Measurements from ENCODE around the gene TPGS1.

- TF ChIP-seq, protein P1, sequence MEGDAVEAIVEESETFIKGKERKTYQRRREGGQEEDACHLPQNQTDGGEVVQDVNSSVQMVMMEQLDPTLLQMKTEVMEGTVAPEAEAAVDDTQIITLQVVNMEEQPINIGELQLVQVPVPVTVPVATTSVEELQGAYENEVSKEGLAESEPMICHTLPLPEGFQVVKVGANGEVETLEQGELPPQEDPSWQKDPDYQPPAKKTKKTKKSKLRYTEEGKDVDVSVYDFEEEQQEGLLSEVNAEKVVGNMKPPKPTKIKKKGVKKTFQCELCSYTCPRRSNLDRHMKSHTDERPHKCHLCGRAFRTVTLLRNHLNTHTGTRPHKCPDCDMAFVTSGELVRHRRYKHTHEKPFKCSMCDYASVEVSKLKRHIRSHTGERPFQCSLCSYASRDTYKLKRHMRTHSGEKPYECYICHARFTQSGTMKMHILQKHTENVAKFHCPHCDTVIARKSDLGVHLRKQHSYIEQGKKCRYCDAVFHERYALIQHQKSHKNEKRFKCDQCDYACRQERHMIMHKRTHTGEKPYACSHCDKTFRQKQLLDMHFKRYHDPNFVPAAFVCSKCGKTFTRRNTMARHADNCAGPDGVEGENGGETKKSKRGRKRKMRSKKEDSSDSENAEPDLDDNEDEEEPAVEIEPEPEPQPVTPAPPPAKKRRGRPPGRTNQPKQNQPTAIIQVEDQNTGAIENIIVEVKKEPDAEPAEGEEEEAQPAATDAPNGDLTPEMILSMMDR (IDR thresholded peaks at IDR 0.05), result no peak
- no peak for TF ChIP-seq ZFX (IDR thresholded peaks at IDR 0.05; ENCODE audit: borderline replicate concordance)
Observed at GRCh38 chr19:524062-524674, 16.9 kb downstream of the TPGS1 start.

All from 22Rv1 (cell line).